GM13977 (cell line): Measurements from ENCODE around the gene CDH13.

Source experiments
- DNase-seq: peaks from one replicate; pipeline ENCODE4 v3.0.0; 2012; ENCODE audit warnings: low spot score
- in situ Hi-C: fragments of 300-500 bp; cut with MboI; formaldehyde crosslinking; loops from one replicate; pipeline ENCODE4 v1.12.0; 2022; ENCODE audit warnings: low sequenced_read_pairs, low pct_unique_long_range_greater_than_20kb, mixed read lengths, inconsistent platforms; ENCODE audit not compliant: unreplicated experiment
- TF ChIP-seq, protein P1 (sequence below): IDR thresholded peaks from 2 replicates; pipeline ENCODE4 v1.5.1; 2012; ENCODE audit warnings: mild to moderate bottlenecking, control low read depth; ENCODE audit not compliant: insufficient read depth; ENCODE audit errors: extremely low read depth, missing control alignments

CDH13 gene

DNA sequence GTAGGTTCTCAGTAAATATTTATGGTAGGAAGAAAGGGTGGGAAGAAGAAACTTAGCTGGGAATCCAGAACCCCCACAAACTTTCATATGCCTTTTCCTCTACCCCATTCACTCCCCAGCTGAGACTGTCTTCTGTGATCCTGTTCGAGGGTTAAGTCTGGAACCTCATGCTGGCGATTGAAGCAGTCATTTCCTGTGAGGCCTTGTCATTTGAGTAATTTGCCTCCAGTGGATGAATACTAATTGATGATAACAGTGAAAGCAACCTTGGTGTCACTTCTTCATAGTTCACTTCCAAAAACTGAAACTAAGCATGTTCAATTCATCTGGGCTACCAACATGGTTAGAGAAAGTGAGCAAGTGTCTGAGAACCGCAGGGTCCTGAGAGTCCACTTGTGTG lies 401.2 kb downstream of the CDH13 start:
- in situ Hi-C loops = no loop called here
- TF ChIP-seq, protein P1, sequence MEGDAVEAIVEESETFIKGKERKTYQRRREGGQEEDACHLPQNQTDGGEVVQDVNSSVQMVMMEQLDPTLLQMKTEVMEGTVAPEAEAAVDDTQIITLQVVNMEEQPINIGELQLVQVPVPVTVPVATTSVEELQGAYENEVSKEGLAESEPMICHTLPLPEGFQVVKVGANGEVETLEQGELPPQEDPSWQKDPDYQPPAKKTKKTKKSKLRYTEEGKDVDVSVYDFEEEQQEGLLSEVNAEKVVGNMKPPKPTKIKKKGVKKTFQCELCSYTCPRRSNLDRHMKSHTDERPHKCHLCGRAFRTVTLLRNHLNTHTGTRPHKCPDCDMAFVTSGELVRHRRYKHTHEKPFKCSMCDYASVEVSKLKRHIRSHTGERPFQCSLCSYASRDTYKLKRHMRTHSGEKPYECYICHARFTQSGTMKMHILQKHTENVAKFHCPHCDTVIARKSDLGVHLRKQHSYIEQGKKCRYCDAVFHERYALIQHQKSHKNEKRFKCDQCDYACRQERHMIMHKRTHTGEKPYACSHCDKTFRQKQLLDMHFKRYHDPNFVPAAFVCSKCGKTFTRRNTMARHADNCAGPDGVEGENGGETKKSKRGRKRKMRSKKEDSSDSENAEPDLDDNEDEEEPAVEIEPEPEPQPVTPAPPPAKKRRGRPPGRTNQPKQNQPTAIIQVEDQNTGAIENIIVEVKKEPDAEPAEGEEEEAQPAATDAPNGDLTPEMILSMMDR = no peak
- DNase-seq = no peak

DNA sequence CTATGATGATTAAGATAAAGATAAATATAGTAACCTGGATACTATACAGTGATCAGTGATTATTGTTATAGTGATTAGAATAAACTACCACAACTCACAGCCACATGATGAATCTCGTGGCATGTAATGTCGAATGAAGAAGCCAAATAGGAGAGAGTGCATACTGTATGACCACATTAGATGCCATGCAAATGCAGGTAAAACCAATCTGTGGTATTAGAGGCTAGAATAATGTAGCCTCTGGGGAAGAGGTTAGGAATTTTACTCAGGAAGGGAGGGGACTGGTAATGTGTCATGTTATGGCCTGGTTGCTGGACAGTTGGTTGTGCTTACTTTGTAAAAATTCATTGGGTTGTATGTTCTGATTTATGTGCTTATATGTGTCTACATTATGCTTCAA lies 402.7 kb downstream of the CDH13 start:
- in situ Hi-C loops = no loop called here
- TF ChIP-seq, protein P1 = no peak
- DNase-seq = no peak

DNA sequence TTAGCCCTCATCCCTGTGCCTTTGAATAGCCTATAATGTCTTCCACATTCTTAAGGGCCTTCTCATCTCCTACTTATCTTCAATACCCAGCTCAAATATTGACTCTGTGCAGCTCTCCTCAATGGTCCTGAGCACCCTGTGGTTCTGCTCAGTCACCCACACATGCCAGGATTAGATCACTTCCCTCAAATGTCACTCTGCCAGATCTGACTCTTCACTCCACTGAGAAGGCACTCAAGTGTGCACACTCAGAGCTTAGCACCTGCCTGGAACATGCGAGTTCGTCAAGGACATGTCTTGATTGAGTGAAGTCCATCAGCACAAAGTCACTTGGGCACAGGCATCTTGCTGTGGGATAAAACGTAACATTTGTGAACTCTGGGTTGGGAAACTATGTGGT lies 404.8 kb downstream of the CDH13 start:
- in situ Hi-C loops = no loop called here
- TF ChIP-seq, protein P1 = no peak
- DNase-seq = no peak

DNA sequence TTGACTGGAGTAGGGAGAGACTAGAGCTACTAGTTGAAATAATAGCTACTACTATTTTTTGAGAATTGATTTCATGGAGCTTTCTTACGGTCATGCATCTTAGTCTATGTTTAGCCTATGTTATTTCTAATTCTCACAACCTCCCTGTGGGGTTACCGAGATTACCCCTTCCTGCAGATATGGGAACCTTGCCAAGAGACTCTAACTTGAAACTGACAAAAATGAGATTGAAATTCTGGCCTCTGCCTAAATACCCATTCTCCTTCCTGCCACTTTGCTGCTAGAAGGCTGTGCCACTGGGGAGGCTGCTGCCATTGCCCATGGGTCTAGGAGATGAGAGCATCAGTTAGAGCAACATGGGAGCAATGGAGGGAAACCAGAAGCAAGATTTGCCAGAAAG lies 410.3 kb downstream of the CDH13 start:
- DNase-seq = no peak
- in situ Hi-C loops = no loop called here
- TF ChIP-seq, protein P1 = no peak

DNA sequence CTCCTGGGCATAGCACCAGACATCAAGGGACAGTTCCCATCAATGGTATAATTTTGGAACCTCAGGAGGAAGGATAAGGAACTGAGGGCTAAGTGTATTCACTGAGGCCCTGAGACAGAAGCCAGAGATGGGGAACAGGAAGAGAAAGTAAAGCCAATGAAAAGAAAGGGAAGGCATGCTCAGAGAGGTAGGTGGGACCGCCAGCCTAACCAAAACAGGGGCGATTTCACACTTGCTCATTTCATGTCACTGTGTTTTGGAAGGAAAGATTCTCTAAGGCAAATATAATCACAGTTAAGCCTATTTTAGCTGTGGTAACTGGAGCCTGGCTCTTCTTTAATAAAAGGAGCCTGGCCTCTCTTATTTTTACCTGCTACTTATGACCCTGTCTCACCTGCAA lies 411.1 kb downstream of the CDH13 start:
- TF ChIP-seq, protein P1 = no peak
- DNase-seq = no peak
- in situ Hi-C loops = no loop called here

DNA sequence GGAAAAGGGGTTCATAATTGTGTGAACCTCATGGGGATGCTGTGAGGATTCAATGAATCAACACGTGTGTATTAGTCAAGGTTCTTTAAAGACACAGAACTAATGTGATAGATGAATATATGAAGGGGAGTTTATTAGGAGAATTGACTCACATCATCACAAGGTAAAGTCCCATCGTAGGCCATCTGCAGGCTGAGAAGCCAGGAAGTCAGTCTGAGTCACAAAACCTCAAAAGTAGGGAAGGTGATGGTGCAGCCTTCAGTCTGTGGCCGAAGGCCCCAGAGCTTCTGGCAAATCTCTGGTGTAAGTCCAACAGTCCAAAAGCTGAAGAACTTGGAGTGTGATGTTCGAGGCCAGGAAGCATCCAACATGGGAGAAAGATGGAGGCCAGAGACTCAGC lies 413.4 kb downstream of the CDH13 start:
- in situ Hi-C loops = no loop called here
- TF ChIP-seq, protein P1 = no peak
- DNase-seq = no peak

DNA sequence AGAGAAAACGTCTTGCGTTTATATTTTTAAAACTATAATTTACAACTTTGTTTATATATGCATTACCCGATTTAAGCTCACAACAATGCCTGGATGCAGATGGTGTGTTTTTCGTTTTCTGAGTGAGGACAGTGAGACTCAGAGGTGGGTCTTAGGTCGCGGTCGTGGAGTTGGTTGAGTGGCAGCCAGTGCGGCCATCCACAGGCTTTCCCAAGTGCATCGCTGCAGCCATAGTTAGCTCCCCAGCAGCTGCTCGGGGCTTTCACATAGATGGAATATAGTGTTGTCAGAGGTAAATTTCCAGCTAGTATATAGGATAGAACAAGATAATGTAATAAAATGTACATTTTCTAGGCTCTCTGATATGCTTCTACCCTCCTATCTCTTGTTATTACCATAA lies 417.8 kb downstream of the CDH13 start:
- TF ChIP-seq, protein P1 = no peak
- in situ Hi-C loops = no loop called here
- DNase-seq = no peak
